ENCODE measurements around the gene MAP2K1. TPM values are rescaled to one million over a fixed set of nuclear protein-coding genes. Genes with fewer than 3 reads are reported as not detected.
"Not testable (repeated sequence)": the region's sequence is repeated elsewhere in the genome, so short reads cannot be mapped to it uniquely, and the experiment has no call there.

The MAP2K1 gene
- total and polyA plus RNA-seq, 2 experiments from 2014 or later: 20.1 to 46.3 TPM

DNA sequence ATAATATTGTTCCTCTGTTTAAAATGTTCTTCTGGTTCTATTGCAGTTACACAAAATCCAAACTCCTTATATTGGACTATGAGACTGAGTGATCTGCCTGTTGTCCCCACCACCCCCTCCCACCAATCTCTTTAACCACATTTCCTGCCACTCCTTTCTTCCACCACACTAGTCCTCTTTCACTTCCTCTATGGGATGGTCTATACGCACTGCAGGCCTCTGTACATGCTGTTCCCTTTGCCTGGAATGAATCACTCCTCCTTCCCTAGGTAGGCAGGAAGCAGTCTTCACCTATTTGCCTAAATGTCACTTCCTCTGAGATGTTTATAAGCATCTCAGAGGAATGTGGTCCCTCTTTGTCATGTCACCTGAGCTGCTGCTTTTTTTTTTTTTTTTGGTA lies 4.0 kb downstream of the MAP2K1 start:
- H3K9me2 ChIP-seq (replicated peaks; ENCODE audit: insufficient read depth): no peaks in the 10 kb centered on the region
- H3K79me2 ChIP-seq: peaks cover 84% of the 10 kb centered on the region
- no peaks in the 10 kb centered on the region for H3K27me3 ChIP-seq
- no peak overlapping the region for H3K4me3 ChIP-seq
- H2AFZ ChIP-seq: no peak overlapping the region
- TF ChIP-seq, protein P1, sequence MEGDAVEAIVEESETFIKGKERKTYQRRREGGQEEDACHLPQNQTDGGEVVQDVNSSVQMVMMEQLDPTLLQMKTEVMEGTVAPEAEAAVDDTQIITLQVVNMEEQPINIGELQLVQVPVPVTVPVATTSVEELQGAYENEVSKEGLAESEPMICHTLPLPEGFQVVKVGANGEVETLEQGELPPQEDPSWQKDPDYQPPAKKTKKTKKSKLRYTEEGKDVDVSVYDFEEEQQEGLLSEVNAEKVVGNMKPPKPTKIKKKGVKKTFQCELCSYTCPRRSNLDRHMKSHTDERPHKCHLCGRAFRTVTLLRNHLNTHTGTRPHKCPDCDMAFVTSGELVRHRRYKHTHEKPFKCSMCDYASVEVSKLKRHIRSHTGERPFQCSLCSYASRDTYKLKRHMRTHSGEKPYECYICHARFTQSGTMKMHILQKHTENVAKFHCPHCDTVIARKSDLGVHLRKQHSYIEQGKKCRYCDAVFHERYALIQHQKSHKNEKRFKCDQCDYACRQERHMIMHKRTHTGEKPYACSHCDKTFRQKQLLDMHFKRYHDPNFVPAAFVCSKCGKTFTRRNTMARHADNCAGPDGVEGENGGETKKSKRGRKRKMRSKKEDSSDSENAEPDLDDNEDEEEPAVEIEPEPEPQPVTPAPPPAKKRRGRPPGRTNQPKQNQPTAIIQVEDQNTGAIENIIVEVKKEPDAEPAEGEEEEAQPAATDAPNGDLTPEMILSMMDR (IDR thresholded peaks at IDR 0.05; ENCODE audit: poor library complexity): no peak
- TF ChIP-seq EZH2 (IDR thresholded peaks at IDR 0.05; ENCODE audit: borderline replicate concordance): no peak
- no peak for TF ChIP-seq EZH2phosphoT487 (IDR thresholded peaks at IDR 0.05; ENCODE audit: low read depth, severe bottlenecking, unreplicated experiment)
- no peak overlapping the region for H3K27ac ChIP-seq
- no peak for DNase-seq (ENCODE audit: low spot score)
- H3K4me2 ChIP-seq: no peak overlapping the region
- WGBS (ENCODE audit: low lambda C conversion rate, missing lambda C conversion rate): 93% methylated on average over 1 of the region's 1 CpG
- H3K9me3 ChIP-seq (ENCODE audit: low read depth): no peaks in the 10 kb centered on the region
- no peaks in the 10 kb centered on the region for H3K36me3 ChIP-seq (replicated peaks; ENCODE audit: insufficient read depth, low read depth)
- peaks cover 10% of the 10 kb centered on the region for H4K20me1 ChIP-seq (ENCODE audit: insufficient read depth, poor library complexity, severe bottlenecking)
- peaks cover 13% of the 10 kb centered on the region for H3K4me1 ChIP-seq (ENCODE audit: insufficient read depth)

DNA sequence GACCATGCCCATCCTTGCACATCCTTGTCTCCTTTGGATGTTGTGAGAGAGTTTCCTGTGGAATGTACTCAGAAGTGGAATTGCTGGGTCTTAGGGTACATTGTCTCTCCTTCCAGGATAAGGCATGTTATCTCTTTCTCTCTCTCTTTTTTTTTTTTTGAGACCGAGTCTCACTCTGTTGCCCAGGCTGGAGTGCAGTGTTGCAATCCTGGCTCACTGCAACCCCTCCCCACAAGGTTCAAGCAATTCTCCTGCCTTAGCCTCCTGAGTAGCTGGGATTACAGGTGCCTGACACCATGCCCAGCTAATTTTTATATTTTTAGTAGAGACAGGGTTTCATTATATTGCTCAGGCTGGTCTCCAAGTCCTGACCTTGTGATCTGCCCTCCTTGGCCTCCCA lies 6.3 kb downstream of the MAP2K1 start:
- not testable (repeated sequence) for H3K4me2 ChIP-seq; H3K27me3 ChIP-seq; H2AFZ ChIP-seq; H3K4me3 ChIP-seq; H3K9me2 ChIP-seq (replicated peaks; ENCODE audit: insufficient read depth); H3K36me3 ChIP-seq (replicated peaks; ENCODE audit: insufficient read depth, low read depth); H4K20me1 ChIP-seq (ENCODE audit: insufficient read depth, poor library complexity, severe bottlenecking); H3K4me1 ChIP-seq (ENCODE audit: insufficient read depth); H3K9me3 ChIP-seq (ENCODE audit: low read depth); H3K27ac ChIP-seq; DNase-seq (ENCODE audit: low spot score)
- WGBS (ENCODE audit: low lambda C conversion rate, missing lambda C conversion rate): 63% methylated on average over 1 of the region's 1 CpG
- H3K79me2 ChIP-seq: peaks cover 93% of the 10 kb centered on the region

DNA sequence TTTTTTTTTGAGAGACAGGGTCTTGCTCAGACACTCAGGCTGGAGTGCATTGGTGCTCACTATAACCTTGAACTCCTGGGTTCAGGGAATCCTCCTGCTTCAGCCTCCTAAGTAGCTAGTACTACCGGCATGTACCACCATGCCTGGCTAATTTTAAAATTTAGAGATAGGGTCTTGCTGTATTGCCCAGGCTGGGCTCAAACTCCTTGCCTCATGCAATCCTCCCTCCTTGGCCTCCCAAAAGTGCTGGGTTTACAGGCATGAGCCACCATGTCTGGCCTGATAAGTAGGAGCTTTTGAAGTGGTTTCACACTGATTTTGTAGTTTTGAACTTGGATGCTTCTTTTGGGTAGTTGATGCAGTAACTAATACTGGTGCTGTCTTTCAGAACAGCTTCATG lies 7.8 kb downstream of the MAP2K1 start:
- no peak overlapping the region for H3K27ac ChIP-seq
- peaks cover 10% of the 10 kb centered on the region for H4K20me1 ChIP-seq (ENCODE audit: insufficient read depth, poor library complexity, severe bottlenecking)
- no peak overlapping the region for H3K4me2 ChIP-seq
- H3K9me3 ChIP-seq (ENCODE audit: low read depth): no peaks in the 10 kb centered on the region
- H3K4me3 ChIP-seq: no peak overlapping the region
- H3K27me3 ChIP-seq: no peaks in the 10 kb centered on the region
- no peaks in the 10 kb centered on the region for H3K4me1 ChIP-seq (ENCODE audit: insufficient read depth)
- peaks cover 83% of the 10 kb centered on the region for H3K79me2 ChIP-seq
- TF ChIP-seq EZH2 (IDR thresholded peaks at IDR 0.05; ENCODE audit: borderline replicate concordance) (no peak), EZH2phosphoT487 (IDR thresholded peaks at IDR 0.05; ENCODE audit: low read depth, severe bottlenecking, unreplicated experiment) (no peak)
- TF ChIP-seq, protein P1 (IDR thresholded peaks at IDR 0.05; ENCODE audit: poor library complexity): no peak
- no peak for DNase-seq (ENCODE audit: low spot score)
- no peaks in the 10 kb centered on the region for H3K36me3 ChIP-seq (replicated peaks; ENCODE audit: insufficient read depth, low read depth)
- 100% methylated on average over 1 of the region's 1 CpG for WGBS (ENCODE audit: low lambda C conversion rate, missing lambda C conversion rate)
- H2AFZ ChIP-seq: no peak overlapping the region
- no peaks in the 10 kb centered on the region for H3K9me2 ChIP-seq (replicated peaks; ENCODE audit: insufficient read depth)

DNA sequence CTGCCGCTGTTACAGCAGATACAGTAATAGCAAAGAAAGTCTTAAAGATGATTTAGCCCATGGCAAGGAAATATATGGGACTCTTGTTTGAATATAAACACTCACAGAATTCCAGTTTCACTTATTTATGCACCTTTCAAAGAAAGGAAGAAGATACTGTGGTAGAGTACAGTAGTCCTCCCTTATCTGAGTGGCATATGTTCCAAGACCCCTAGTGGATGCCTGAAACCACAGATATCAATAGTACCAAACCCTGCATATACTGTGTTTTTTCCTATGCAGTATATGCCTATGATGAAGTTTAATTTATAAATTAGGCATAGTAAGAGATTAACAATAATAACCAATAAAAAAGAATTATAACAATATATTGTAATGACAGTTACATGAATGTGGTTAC lies 8.2 kb downstream of the MAP2K1 start:
- H3K27me3 ChIP-seq: no peaks in the 10 kb centered on the region
- TF ChIP-seq EZH2 (IDR thresholded peaks at IDR 0.05; ENCODE audit: borderline replicate concordance) (no peak), EZH2phosphoT487 (IDR thresholded peaks at IDR 0.05; ENCODE audit: low read depth, severe bottlenecking, unreplicated experiment) (no peak)
- TF ChIP-seq, protein P1 (IDR thresholded peaks at IDR 0.05; ENCODE audit: poor library complexity): no peak
- H4K20me1 ChIP-seq (ENCODE audit: insufficient read depth, poor library complexity, severe bottlenecking): peaks cover 12% of the 10 kb centered on the region
- H3K9me3 ChIP-seq (ENCODE audit: low read depth): no peaks in the 10 kb centered on the region
- no peak overlapping the region for H2AFZ ChIP-seq
- no peak overlapping the region for H3K4me3 ChIP-seq
- peaks cover 78% of the 10 kb centered on the region for H3K79me2 ChIP-seq
- no peaks in the 10 kb centered on the region for H3K36me3 ChIP-seq (replicated peaks; ENCODE audit: insufficient read depth, low read depth)
- no peaks in the 10 kb centered on the region for H3K9me2 ChIP-seq (replicated peaks; ENCODE audit: insufficient read depth)
- 73% methylated on average over 1 of the region's 1 CpG for WGBS (ENCODE audit: low lambda C conversion rate, missing lambda C conversion rate)
- no peak for DNase-seq (ENCODE audit: low spot score)
- no peaks in the 10 kb centered on the region for H3K4me1 ChIP-seq (ENCODE audit: insufficient read depth)
- no peak overlapping the region for H3K4me2 ChIP-seq
- H3K27ac ChIP-seq: no peak overlapping the region

Measured in hepatocyte (in vitro differentiated cells).